ENCODE measurements around the gene GDF7. TPM values are rescaled to one million over a fixed set of nuclear protein-coding genes. Genes with fewer than 3 reads are reported as not detected.

Gene GDF7
- total and polyA plus RNA-seq, 2 of the 4 experiments (the other 2 are of a cell fraction) = under 0.01 to 0.02 TPM

DNA sequence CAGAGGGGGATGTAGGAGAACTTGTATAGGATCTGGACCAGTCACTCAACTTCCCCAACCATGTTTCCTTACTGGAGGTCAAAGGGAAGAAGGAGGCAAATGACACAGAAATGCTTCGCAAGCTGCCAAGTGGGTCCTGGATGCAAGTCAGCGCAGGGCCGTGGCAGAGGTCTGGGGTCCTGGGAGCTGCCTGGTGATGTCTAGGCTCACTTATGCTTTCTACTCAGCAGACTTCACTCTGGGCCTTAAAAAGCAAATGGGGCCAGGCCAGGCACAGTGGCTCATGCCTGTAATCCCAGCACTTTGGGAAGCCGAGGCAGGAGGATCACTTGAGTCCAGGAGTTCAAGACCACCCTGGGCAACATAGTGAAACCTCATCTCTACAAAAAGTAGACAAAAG lies 36.0 kb upstream of the GDF7 start:
- Histone ChIP-seq H2BK15ac (ENCODE audit: low read depth, low read length) (no peak overlapping the region), H2BK20ac (ENCODE audit: low read depth, low read length) (no peak overlapping the region), H3K56ac (ENCODE audit: extremely low read depth, insufficient read depth, low read length) (no peak overlapping the region), H2BK120ac (ENCODE audit: low read depth, low read length) (no peak overlapping the region), H4K8ac (ENCODE audit: low read depth in 2 of 2, low read length in 2 of 2) (no peak overlapping the region), H4K20me1 (ENCODE audit: insufficient read depth, low read length) (no peaks in the 10 kb centered on the region), H2AK5ac (ENCODE audit: low read depth, low read length) (no peak overlapping the region), H3K79me1 (ENCODE audit: low read depth in 1 of 2, low read length in 2 of 2) (no peaks in the 10 kb centered on the region), H3K9me3 (ENCODE audit: control insufficient read depth, insufficient read depth, low read length) (no peaks in the 10 kb centered on the region), H3K36me3 (ENCODE audit: control insufficient read depth, insufficient read depth, low read length) (peaks cover 12% of the 10 kb centered on the region), H3K27me3 (ENCODE audit: control insufficient read depth, insufficient read depth, low read length) (no peaks in the 10 kb centered on the region), H3K4me3 (ENCODE audit: insufficient read depth, low read depth, low read length) (no peak overlapping the region), H3K14ac (replicated peaks; ENCODE audit: low read depth, low read length) (no peak overlapping the region), H3K23ac (ENCODE audit: low read depth, low read length) (no peak overlapping the region), H2AFZ (replicated peaks; ENCODE audit: low read length, poor library complexity) (no peak overlapping the region), H3K9me1 (ENCODE audit: insufficient read depth, low read length) (no peaks in the 10 kb centered on the region), H4K5ac (ENCODE audit: low read depth, low read length) (no peak overlapping the region), H3K4me1 (ENCODE audit: control insufficient read depth, insufficient read depth, low read length) (peaks cover 11% of the 10 kb centered on the region), H3K27ac (ENCODE audit: insufficient read depth, low read length) (no peak overlapping the region), H3K4ac (ENCODE audit: low read depth, low read length) (no peak overlapping the region), H3K18ac (ENCODE audit: low read depth, low read length) (no peak overlapping the region), H4K91ac (ENCODE audit: insufficient read depth, low read depth, low read length) (no peak overlapping the region), H2BK5ac (ENCODE audit: low read depth, low read length, poor library complexity, severe bottlenecking) (no peak overlapping the region), H3K4me2 (ENCODE audit: low read depth, low read length) (no peak overlapping the region), H3K9ac (ENCODE audit: low read depth, low read length) (no peak overlapping the region), H2AK9ac (replicated peaks; ENCODE audit: low read depth, low read length, poor library complexity) (no peak overlapping the region)
- ChIA-PET CTCF (no interaction called here), POLR2A (ENCODE audit: unreplicated experiment) (no interaction called here)
- no TSS peak for BruUV-seq (replicated peaks)
- in situ Hi-C loops (cut with MboI; ENCODE audit: low sequenced_read_pairs) (loop anchor here (5.0 kb wide), 1 partner anchor 189 kb away; no protein-coding TSS in a partner anchor), intact Hi-C loops (cut with micrococcal nuclease) (no loop called here), dilution Hi-C loops (cut with HindIII; ENCODE audit: low sequenced_read_pairs, unreplicated experiment) (loop anchor here (25.0 kb wide), 1 partner anchor 244 kb away; no protein-coding TSS in a partner anchor)
- WGBS, 2 experiments (ENCODE audit: extremely low coverage in 2 of 2, insufficient read length in 1 of 2) = 96% methylated on average over 3 of the region's 4 CpGs; no CpG with 5 or more reads in 1 of the 2 experiments
- no peak for ATAC-seq (ENCODE audit: low read depth)
- TF ChIP-seq BHLHE40 (IDR thresholded peaks at IDR 0.05; ENCODE audit: low read depth, low read length) (no peak), MAZ (IDR thresholded peaks at IDR 0.05; ENCODE audit: borderline replicate concordance, low read depth, low read length) (no peak)
- TF ChIP-seq, protein P1, sequence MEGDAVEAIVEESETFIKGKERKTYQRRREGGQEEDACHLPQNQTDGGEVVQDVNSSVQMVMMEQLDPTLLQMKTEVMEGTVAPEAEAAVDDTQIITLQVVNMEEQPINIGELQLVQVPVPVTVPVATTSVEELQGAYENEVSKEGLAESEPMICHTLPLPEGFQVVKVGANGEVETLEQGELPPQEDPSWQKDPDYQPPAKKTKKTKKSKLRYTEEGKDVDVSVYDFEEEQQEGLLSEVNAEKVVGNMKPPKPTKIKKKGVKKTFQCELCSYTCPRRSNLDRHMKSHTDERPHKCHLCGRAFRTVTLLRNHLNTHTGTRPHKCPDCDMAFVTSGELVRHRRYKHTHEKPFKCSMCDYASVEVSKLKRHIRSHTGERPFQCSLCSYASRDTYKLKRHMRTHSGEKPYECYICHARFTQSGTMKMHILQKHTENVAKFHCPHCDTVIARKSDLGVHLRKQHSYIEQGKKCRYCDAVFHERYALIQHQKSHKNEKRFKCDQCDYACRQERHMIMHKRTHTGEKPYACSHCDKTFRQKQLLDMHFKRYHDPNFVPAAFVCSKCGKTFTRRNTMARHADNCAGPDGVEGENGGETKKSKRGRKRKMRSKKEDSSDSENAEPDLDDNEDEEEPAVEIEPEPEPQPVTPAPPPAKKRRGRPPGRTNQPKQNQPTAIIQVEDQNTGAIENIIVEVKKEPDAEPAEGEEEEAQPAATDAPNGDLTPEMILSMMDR (conservative IDR thresholded peaks at IDR 0.05; ENCODE audit: low read depth, low read length) = no peak
- TF ChIP-seq, protein P2, sequence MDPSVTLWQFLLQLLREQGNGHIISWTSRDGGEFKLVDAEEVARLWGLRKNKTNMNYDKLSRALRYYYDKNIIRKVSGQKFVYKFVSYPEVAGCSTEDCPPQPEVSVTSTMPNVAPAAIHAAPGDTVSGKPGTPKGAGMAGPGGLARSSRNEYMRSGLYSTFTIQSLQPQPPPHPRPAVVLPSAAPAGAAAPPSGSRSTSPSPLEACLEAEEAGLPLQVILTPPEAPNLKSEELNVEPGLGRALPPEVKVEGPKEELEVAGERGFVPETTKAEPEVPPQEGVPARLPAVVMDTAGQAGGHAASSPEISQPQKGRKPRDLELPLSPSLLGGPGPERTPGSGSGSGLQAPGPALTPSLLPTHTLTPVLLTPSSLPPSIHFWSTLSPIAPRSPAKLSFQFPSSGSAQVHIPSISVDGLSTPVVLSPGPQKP (IDR thresholded peaks at IDR 0.05; ENCODE audit: borderline replicate concordance, low read depth, low read length) = no peak
- DNase-seq = no peak

Measured in IMR-90 (cell line).